GM04503 (cell line): ENCODE results near the gene LYRM1.
"Not testable (repeated sequence)": the region's sequence is repeated elsewhere in the genome, so short reads cannot be mapped to it uniquely, and the experiment has no call there.

Experiments used
- DNase-seq: peaks from one replicate; pipeline ENCODE4 v3.0.0-alpha.2; 2012; ENCODE audit warnings: low read depth

The LYRM1 gene

DNA sequence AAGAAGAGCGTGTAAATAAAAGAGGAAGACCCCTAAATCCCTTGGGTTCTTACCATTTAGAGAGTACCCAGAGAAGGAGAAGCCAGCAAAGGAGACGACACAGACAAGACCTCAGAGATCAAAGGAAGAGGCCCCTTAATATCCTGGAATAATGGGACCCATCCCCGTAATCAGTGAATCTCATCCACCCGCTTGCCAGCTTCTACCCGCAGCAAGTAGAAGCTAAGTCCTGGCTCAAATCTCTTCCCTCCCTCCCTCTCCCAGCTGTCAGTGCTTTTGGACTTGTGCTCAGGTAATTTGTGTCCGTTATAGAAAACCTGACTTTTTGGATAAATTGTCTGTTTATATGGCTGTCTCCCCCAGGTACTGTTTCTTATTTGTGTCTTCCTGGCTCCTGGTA, 1.9 kb downstream of the LYRM1 start:
- DNase-seq = no peak

GRCh38 chr16:20903116-20903898, 2.7 kb downstream of the LYRM1 start:
- DNase-seq = no peak

GRCh38 chr16:20903899-20904506, 3.4 kb downstream of the LYRM1 start:
- DNase-seq = no peak

DNA sequence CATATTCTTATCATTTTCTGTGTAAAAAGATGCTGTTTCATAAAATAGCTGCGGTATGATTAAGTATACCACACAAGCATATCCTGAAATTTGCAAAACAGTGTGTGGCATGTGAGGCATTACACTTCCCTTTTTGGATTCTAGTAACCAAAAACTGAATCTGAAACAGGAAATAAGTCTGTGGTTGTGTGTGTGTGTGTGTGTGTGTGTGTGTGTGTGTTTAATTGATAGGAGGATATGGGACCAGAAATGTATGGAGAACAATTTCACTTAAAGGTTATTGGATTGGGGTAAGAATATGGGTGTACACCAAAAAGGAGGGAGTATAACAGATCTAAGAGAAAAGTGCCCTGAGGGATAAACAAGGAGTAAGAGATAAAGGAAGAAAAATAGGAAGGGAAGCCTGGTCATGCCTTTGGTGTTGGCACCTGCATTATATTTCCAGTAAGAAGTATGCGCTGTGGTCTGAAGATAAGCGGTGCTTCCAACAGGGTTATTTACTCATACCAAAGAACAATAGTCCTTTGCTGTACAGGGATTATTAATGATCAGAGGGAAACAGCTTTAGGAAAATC, 4.0 kb downstream of the LYRM1 start:
- DNase-seq = no peak

DNA sequence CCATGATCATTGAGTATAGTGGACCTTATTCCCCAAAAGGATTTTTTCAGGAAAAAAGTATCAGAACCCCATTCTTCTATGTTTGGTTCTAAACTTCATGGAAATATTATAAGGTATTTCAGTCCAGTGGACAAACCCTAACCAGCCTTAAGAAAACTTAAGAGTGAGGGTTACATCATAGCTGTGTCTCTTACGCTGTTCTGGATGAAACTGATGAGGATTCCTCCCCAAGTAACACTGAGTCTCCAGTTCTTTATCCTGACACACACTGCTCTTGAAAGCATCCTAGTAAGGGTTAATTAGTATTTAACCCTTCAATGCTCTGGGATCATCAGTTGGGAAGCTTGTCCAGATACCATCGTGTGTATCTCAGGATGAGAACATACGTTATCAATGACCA, 5.0 kb downstream of the LYRM1 start:
- no peak for DNase-seq

DNA sequence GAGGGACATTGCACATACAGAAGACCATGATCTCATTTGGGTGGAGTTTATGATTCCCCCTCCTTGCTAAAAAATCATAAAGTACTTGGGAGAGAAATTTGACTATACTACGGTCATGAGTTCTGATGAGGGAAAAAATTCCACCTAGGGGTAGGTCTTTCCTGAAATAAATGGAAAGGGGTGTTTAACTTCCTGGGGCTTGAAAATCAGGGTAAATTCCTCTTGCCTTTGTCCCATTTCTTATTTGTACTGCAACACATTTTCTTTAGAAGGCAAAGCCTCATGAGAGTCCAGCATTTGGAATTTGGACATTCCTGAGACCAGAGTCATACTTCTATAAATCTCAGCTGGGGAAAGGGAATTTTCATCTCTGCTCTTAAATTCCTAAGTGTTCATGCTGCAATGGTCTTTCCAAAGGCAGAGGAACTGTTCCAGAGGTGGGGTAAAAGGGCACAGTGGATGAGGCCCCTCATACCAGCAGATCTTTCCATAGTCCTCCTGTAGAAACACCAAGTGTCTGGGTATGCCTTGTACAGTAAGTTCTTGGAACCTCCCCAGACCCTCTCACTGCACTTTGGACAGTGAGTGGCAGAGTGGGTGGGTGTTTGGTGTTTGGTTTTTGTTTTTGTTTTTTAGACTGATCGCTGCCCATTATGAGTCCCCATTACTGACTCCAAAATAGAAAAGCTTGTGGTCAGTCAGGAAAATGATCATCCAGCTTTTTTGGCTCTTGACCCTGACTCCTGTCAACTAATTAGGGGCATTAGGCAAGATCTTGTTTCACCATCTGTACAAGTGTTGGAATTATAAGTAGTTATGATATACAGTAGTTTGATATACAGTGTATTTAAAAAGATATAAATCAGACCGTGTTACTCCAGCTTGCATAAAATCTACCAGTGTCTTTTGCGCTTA, 6.0 kb downstream of the LYRM1 start:
- DNase-seq = peak; percentile 88

DNA sequence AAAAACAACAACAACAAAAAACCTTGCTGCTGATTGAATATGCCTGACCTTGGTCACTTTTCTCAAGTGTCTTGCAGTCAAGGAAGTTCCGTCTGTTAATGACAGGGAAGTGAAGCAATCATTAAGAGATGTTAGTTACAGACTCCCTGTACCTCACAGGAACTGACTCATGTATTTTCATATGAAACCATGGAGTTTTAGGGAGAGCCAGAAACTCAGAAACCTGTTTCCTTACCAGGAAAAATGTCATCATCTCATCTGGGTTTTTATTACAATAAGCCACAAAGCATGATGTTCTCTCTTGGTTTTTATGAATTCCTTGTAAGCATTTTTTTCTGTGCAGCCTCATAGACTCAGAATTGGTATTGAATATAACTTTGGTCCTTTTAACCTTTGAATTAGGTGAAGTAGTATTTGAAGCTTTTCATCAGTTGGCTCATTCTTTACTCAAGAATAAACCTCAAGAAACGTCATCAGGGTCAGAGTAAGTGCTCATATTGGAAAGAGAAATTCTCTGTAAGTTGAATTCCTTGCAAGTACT, 10.3 kb downstream of the LYRM1 start:
- DNase-seq = peak; percentile 93

- no peak for DNase-seq
Observed at GRCh38 chr16:20911361-20911760, 10.8 kb downstream of the LYRM1 start.

GRCh38 chr16:20916289-20916688, 15.7 kb downstream of the LYRM1 start:
- DNase-seq = no peak

DNA sequence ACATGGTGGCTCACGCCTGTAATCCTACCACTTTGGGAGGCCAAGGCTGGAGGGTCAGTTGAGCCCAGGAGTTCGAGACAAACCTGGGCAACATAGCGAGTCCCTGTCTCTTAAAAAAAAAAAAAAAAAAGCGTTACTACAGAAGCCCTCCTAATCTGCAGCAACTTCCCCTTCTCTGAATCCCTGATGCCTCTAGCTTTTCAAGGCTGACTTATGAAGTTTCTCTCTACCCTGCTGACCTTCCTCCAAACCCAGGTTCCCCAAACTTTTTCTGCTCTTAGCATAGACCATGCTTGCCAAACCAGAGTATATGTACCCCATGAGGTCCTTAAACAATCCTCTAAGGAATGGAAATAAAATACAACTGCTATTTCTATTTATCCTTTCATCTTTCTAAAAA, 16.4 kb downstream of the LYRM1 start:
- no peak for DNase-seq

DNA sequence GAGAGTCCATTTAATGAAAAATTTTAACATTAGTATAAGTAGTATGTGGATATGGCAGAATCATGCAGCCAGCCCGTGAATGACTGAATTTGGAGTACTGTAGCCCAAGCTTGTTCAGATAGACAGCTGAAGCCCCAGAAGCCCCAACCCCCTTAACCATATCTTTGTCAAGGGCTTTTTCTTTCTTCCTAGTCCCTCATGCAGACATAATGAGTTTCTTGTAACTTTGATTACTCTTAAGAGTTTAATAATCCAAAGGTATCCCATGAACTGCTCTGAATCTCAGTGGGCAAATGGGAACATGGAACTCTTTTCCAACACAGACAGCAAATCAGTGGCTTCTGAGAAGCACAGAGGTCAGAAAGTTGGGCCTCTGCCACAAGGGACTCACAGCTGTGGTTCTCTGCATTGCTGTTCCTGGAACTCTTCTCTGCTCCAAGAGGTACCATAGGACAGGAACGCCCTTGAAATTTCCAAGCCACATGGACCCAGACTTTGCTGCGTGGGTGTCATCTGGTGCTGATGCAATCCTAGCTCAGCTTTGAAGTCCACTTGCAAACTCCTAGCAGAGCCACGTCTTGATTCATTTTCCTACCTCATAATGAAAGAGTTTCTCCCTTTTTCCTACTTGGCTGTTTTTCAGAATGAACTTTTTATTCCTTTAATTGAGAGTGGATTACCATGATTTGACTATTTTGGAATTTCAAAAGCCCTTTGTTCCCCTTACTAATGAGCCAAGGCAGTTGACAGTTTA, 18.1 kb downstream of the LYRM1 start:
- no peak for DNase-seq

DNA sequence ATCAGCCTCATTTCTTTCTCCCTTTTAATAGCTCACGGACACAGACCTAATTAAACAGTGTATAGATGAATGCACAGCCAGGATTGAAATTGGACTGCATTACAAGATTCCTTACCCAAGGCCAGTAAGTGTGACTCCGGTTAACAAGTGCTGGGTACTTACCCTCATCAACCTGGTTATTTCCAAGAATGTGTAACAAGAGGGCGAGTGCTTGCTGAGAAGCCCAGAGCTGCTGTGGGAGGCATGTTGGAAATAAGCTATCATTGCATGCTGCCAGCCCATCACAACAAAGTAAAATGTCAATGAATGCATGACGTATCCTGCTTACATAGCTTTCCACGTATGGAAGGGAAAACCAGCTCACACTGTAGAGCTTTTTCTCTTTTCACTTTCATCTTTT, 19.5 kb downstream of the LYRM1 start:
- DNase-seq = no peak

- DNase-seq = no peak
Observed at GRCh38 chr16:20920799-20921198, 20.2 kb downstream of the LYRM1 start.

DNA sequence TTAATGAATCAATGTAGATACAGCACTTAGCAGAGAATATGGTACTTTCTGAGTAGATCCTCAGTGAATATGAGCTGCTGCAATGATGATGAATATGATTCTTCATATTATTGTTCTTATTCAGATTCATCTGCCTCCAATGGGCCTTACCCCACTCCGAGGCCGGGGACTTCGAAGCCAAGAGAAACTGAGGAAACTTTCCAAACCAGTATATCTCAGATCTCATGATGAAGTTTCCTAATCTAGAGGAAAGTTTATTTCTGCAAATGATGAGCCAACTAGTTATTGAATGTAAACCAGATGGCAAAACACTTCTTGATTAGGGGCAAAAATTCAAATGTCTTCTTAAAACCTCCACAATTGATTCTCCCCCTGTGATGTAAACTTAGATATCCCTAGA, 23.3 kb downstream of the LYRM1 start:
- DNase-seq = no peak

DNA sequence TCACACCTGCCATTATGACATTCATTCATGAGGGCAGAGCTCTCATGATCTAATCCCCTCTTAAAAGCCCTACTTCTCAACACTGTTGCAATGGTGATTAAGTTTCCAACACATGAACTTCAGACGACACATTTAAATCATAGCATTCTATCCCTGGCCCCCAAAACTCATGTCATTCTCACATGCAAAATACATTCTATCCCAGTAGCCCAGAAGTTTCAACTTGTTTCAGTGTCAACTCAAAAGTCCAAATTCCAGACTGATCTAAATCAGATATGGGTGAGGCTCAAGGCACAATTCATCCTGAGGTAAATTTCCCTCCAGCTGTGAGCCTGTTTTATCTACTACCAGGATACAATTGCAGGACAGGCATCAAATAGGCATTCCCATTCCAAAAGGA, 25.2 kb downstream of the LYRM1 start:
- DNase-seq = no peak

DNA sequence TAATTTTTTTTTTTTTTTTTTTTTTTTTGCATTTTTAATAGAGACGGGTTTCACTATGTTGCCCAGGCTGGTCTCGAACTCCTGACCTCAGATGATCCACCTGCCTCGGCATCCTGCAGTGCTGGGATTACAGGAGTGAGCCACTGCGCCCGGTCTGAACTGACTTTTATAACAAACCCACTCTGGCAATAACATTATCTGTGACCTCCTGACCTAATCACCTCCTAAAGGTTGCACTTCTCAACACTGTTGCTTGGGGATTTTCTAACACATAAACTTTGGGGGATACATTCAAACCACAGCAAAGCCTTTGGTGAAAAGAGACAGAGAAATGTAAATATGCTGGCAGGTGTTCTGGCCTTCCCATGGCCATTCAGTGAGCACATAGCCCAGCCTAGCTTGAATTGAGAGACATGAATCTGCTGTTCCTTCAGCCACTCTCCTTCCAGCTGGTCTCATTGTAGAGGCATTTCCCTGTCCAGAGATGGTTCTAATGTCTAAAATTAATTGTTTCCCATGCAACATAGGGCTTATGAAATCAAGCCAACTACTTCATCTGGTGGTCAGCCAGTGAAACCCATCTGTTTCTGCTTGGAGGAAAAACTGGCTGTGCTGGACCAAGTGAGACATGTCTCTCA, 28.3 kb downstream of the LYRM1 start:
- no peak for DNase-seq

- DNase-seq = not testable (repeated sequence)
Observed at GRCh38 chr16:20929676-20930364, 29.2 kb downstream of the LYRM1 start.

DNA sequence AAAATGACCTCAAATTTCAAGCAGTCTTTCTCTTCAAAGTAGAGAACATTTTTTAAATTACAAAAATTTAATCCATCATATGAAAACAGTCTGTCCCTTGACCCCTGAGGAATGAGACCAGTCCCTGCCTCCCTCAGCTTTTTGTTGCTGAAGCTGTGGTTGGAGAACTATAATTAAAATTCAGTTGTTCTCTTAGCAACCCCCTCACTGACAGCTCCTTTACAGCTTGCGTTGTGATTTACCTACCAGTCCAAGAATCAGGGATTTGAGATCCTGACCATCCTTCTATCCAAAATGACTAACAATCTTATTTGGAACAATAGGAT, 29.8 kb downstream of the LYRM1 start:
- DNase-seq = no peak

DNA sequence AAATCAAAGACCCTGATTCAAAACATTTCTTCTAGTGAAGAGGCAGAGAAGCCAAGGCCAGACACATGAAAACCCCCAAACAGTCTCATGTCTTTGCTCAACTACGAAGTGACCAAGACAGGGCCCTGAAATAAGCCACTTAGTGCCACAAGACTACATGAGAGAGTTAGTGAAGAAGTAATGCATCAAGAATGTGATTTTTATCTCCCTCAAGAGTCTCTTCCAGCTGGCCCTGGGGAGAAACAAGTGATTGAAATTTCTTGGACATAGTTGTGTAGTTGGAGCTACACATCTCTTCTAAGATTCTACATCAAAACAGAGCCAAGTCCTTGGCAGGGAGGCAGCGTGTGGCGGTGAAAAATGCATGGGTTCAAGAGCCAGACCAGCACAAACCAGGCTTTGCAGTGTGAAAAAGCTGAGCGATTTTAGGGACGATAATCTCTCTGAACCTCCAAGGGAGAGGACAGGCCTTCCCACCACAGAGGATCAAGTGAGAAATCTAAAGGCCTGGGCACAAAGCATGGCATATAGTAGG, 30.6 kb downstream of the LYRM1 start:
- DNase-seq = no peak

- no peak for DNase-seq
Observed at GRCh38 chr16:20933589-20933988, 33.0 kb downstream of the LYRM1 start.
